Activated naive CD4-positive, alpha-beta T cell treated with anti-CD3 and anti-CD28 coated beads, Interleukin-2, amount 50 U/mL, for 24 hours (primary cell): Measurements from ENCODE around the gene JAZF1.
A peak's percentile ranks its signal among the peaks of the same experiment; 100 is the strongest.

Experiments
- H3K27ac Mint-ChIP-seq: one replicate; pipeline ENCODE4 v1.8.0; 2021; ENCODE audit warnings: mild to moderate bottlenecking, mixed read lengths
- H3K27me3 Mint-ChIP-seq: one replicate; pipeline ENCODE4 v1.8.0; 2021; ENCODE audit warnings: mixed read lengths
- H3K36me3 Mint-ChIP-seq: one replicate; pipeline ENCODE4 v1.8.0; 2021; ENCODE audit warnings: mixed read lengths
- H3K4me1 Mint-ChIP-seq: one replicate; pipeline ENCODE4 v1.8.0; 2021; ENCODE audit warnings: mixed read lengths
- H3K4me3 Mint-ChIP-seq: one replicate; pipeline ENCODE4 v1.8.0; 2021; ENCODE audit warnings: mild to moderate bottlenecking, mixed read lengths
- H3K9me3 Mint-ChIP-seq: one replicate; pipeline ENCODE4 v1.8.0; 2021; ENCODE audit warnings: mixed read lengths

JAZF1 gene

GRCh38 chr7:28160551-28160991 lies 20.0 kb downstream of the JAZF1 start:
- Mint-ChIP-seq H3K4me3 (no peak overlapping the region), H3K27me3 (no peaks in the 10 kb centered on the region), H3K36me3 (peaks cover 15% of the 10 kb centered on the region), H3K27ac (no peak overlapping the region), H3K9me3 (no peaks in the 10 kb centered on the region), H3K4me1 (peaks cover 36% of the 10 kb centered on the region)

GRCh38 chr7:28157831-28158416 lies 22.7 kb downstream of the JAZF1 start:
- Mint-ChIP-seq H3K36me3 (peaks cover 14% of the 10 kb centered on the region), H3K27me3 (no peaks in the 10 kb centered on the region), H3K4me1 (peaks cover 49% of the 10 kb centered on the region), H3K4me3 (no peak overlapping the region), H3K9me3 (no peaks in the 10 kb centered on the region), H3K27ac (no peak overlapping the region)

GRCh38 chr7:28157076-28157745 lies 23.4 kb downstream of the JAZF1 start:
- Mint-ChIP-seq H3K27ac (no peak overlapping the region), H3K4me3 (no peak overlapping the region)

GRCh38 chr7:28156401-28156800 lies 24.2 kb downstream of the JAZF1 start:
- Mint-ChIP-seq H3K9me3 (no peaks in the 10 kb centered on the region), H3K27me3 (no peaks in the 10 kb centered on the region), H3K27ac (peak overlapping the region; percentile 88), H3K36me3 (peaks cover 15% of the 10 kb centered on the region), H3K4me3 (no peak overlapping the region), H3K4me1 (peaks cover 62% of the 10 kb centered on the region)

More at GRCh38 chr7:28157076-28157745, 23.4 kb downstream of the JAZF1 start:
- Mint-ChIP-seq H3K9me3 (no peaks in the 10 kb centered on the region), H3K27me3 (no peaks in the 10 kb centered on the region), H3K36me3 (peaks cover 15% of the 10 kb centered on the region), H3K4me1 (peaks cover 56% of the 10 kb centered on the region)

- H3K4me3 Mint-ChIP-seq = no peak overlapping the region
- H3K36me3 Mint-ChIP-seq = peaks cover 15% of the 10 kb centered on the region
- no peaks in the 10 kb centered on the region for H3K27me3 Mint-ChIP-seq
- peak overlapping the region; percentile 88 for H3K27ac Mint-ChIP-seq
- peaks cover 62% of the 10 kb centered on the region for H3K4me1 Mint-ChIP-seq
- H3K9me3 Mint-ChIP-seq = no peaks in the 10 kb centered on the region
Measured at GRCh38 chr7:28155964-28156363, 24.6 kb downstream of the JAZF1 start.

- Mint-ChIP-seq H3K4me3 (peak overlapping the region; percentile 67), H3K36me3 (peaks cover 13% of the 10 kb centered on the region)
Measured at GRCh38 chr7:28155019-28155660, 25.5 kb downstream of the JAZF1 start.

GRCh38 chr7:28152594-28152993 lies 28.0 kb downstream of the JAZF1 start:
- Mint-ChIP-seq H3K4me3 (peak overlapping the region; percentile 53), H3K27me3 (no peaks in the 10 kb centered on the region), H3K27ac (peak overlapping the region; percentile 64), H3K36me3 (peaks cover 8% of the 10 kb centered on the region), H3K4me1 (peaks cover 69% of the 10 kb centered on the region), H3K9me3 (no peaks in the 10 kb centered on the region)

More at GRCh38 chr7:28155019-28155660, 25.5 kb downstream of the JAZF1 start:
- peaks cover 68% of the 10 kb centered on the region for H3K4me1 Mint-ChIP-seq
- no peaks in the 10 kb centered on the region for H3K9me3 Mint-ChIP-seq
- no peaks in the 10 kb centered on the region for H3K27me3 Mint-ChIP-seq
- peak overlapping the region; percentile 88 for H3K27ac Mint-ChIP-seq

- H3K4me3 Mint-ChIP-seq = peak overlapping the region; percentile 62
- H3K27ac Mint-ChIP-seq = peak overlapping the region; percentile 64
- peaks cover 6% of the 10 kb centered on the region for H3K36me3 Mint-ChIP-seq
- H3K4me1 Mint-ChIP-seq = peaks cover 64% of the 10 kb centered on the region
- H3K27me3 Mint-ChIP-seq = no peaks in the 10 kb centered on the region
- H3K9me3 Mint-ChIP-seq = no peaks in the 10 kb centered on the region
Measured at GRCh38 chr7:28151965-28152364, 28.6 kb downstream of the JAZF1 start.

- Mint-ChIP-seq H3K36me3 (peaks cover 10% of the 10 kb centered on the region), H3K9me3 (no peaks in the 10 kb centered on the region), H3K27me3 (no peaks in the 10 kb centered on the region), H3K4me3 (peak overlapping the region; percentile 3), H3K27ac (peak overlapping the region; percentile 91), H3K4me1 (peaks cover 44% of the 10 kb centered on the region)
Measured at GRCh38 chr7:28149291-28150101, 31.1 kb downstream of the JAZF1 start.

- H3K4me1 Mint-ChIP-seq = peaks cover 32% of the 10 kb centered on the region
- no peak overlapping the region for H3K27ac Mint-ChIP-seq
- H3K27me3 Mint-ChIP-seq = no peaks in the 10 kb centered on the region
- no peaks in the 10 kb centered on the region for H3K9me3 Mint-ChIP-seq
- H3K36me3 Mint-ChIP-seq = peaks cover 8% of the 10 kb centered on the region
- H3K4me3 Mint-ChIP-seq = no peak overlapping the region
Measured at GRCh38 chr7:28145931-28146330, 34.7 kb downstream of the JAZF1 start.

GRCh38 chr7:28145090-28145626 lies 35.4 kb downstream of the JAZF1 start:
- Mint-ChIP-seq H3K9me3 (no peaks in the 10 kb centered on the region), H3K4me3 (no peak overlapping the region), H3K27me3 (no peaks in the 10 kb centered on the region), H3K27ac (no peak overlapping the region), H3K4me1 (peaks cover 28% of the 10 kb centered on the region), H3K36me3 (peaks cover 8% of the 10 kb centered on the region)

GRCh38 chr7:28144266-28144665 lies 36.3 kb downstream of the JAZF1 start:
- H3K27me3 Mint-ChIP-seq = no peaks in the 10 kb centered on the region
- no peak overlapping the region for H3K4me3 Mint-ChIP-seq
- H3K27ac Mint-ChIP-seq = peak overlapping the region; percentile 47
- H3K36me3 Mint-ChIP-seq = peaks cover 6% of the 10 kb centered on the region
- H3K4me1 Mint-ChIP-seq = peaks cover 19% of the 10 kb centered on the region
- no peaks in the 10 kb centered on the region for H3K9me3 Mint-ChIP-seq

GRCh38 chr7:28142650-28143049 lies 37.9 kb downstream of the JAZF1 start:
- Mint-ChIP-seq H3K4me1 (peaks cover 18% of the 10 kb centered on the region), H3K27me3 (no peaks in the 10 kb centered on the region), H3K27ac (no peak overlapping the region), H3K9me3 (no peaks in the 10 kb centered on the region), H3K4me3 (no peak overlapping the region), H3K36me3 (peaks cover 6% of the 10 kb centered on the region)

- no peaks in the 10 kb centered on the region for H3K27me3 Mint-ChIP-seq
- H3K27ac Mint-ChIP-seq = no peak overlapping the region
- peaks cover 25% of the 10 kb centered on the region for H3K4me1 Mint-ChIP-seq
- no peaks in the 10 kb centered on the region for H3K9me3 Mint-ChIP-seq
- no peak overlapping the region for H3K4me3 Mint-ChIP-seq
- peaks cover 9% of the 10 kb centered on the region for H3K36me3 Mint-ChIP-seq
Measured at GRCh38 chr7:28140979-28141378, 39.6 kb downstream of the JAZF1 start.

GRCh38 chr7:28138837-28139236 lies 41.8 kb downstream of the JAZF1 start:
- H3K27ac Mint-ChIP-seq = no peak overlapping the region

More at GRCh38 chr7:28138837-28139236, 41.8 kb downstream of the JAZF1 start:
- Mint-ChIP-seq H3K4me1 (peaks cover 25% of the 10 kb centered on the region), H3K27me3 (no peaks in the 10 kb centered on the region), H3K4me3 (no peak overlapping the region), H3K36me3 (peaks cover 7% of the 10 kb centered on the region), H3K9me3 (no peaks in the 10 kb centered on the region)
